Activated T-helper 17 cell treated with anti-CD3 and anti-CD28 coated beads, Interleukin-2, amount 50 U/mL, for 72 hours (primary cell): Measurements from ENCODE around the gene AVPI1. TPM values are rescaled to one million over a fixed set of nuclear protein-coding genes. Genes with fewer than 3 reads are reported as not detected.
"Not testable (repeated sequence)": the region's sequence is repeated elsewhere in the genome, so short reads cannot be mapped to it uniquely, and the experiment has no call there.

Experiments
- ATAC-seq: fragments of 150-1000 bp; cut with Tn5 transposase; replicated peaks from 2 replicates; pipeline ENCODE4 v1.10.0; 2021; ENCODE audit warnings: mild to moderate bottlenecking, moderate library complexity
- H3K27ac Mint-ChIP-seq: one replicate; pipeline ENCODE4 v1.8.0; 2022; ENCODE audit warnings: mixed read lengths
- H3K27me3 Mint-ChIP-seq: one replicate; pipeline ENCODE4 v1.8.0; 2022; ENCODE audit warnings: mixed read lengths
- H3K36me3 Mint-ChIP-seq: one replicate; pipeline ENCODE4 v1.8.0; 2022; ENCODE audit warnings: low read depth, mild to moderate bottlenecking, mixed read lengths
- H3K4me1 Mint-ChIP-seq: one replicate; pipeline ENCODE4 v1.8.0; 2022; ENCODE audit warnings: mixed read lengths
- H3K4me3 Mint-ChIP-seq: one replicate; pipeline ENCODE4 v1.8.0; 2022; ENCODE audit warnings: mild to moderate bottlenecking, mixed read lengths
- H3K9me3 Mint-ChIP-seq: one replicate; pipeline ENCODE4 v1.8.0; 2022; ENCODE audit warnings: mixed read lengths
- total RNA-seq, 2 donors: library from RNA; stranded (reverse); gene quantifications; one replicate each; pipeline ENCODE4 v1.2.3, GENCODE V29; 2022

The AVPI1 gene
- total RNA-seq, 2 donors from 2014 or later, result 1.5 to 1.9 TPM

DNA sequence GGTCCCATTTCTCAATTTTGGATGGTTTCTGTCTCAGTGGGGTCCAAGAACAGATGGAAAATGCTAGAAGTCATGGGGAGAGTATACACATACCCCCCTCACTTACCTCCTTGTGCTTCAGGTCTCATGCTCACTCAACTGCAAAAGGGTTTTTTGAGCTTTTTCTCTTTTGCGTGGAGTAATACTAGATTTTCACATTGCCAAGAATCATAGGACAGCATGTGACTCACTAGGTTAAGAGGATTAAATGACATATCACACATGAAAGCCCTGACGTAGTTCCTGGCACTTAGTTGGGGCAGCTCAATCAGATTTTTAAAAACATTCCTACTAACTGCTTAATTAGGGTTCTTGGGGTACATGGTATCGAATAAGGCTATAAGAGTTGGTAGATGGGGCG lies 42.1 kb downstream of the AVPI1 start:
- no peaks in the 10 kb centered on the region for H3K9me3 Mint-ChIP-seq

DNA sequence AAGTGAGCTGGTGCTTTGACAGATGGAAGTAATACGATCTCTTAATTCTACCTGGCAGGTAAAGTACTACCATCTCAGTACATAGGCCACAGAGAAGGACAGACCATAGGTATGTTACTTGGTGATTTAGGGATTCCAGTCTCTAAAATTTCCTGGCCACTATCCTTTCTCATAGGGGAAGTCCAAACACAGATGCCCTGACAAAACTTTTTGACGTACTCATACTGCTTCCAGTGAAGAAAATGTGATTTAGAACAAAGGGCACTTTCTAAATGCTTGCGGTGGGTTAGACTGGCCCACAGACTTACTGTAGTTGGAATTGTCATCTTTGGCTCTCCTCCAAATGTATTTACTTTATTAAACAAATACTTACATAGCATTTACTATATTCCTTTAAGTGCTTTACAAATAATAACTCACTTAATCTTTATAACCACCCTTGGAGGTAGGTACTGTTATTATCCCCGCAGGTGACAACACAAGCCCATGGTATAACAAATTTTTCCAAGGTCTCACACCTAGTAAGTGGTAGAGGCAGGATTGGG lies 43.5 kb downstream of the AVPI1 start:
- Mint-ChIP-seq H3K27me3 (no peaks in the 10 kb centered on the region), H3K4me3 (peak overlapping the region; percentile 93), H3K4me1 (peaks cover 15% of the 10 kb centered on the region), H3K27ac (peak overlapping the region; percentile 60), H3K9me3 (no peaks in the 10 kb centered on the region), H3K36me3 (peaks cover 21% of the 10 kb centered on the region)
- no peak for ATAC-seq

More for the DNA sequence above, 42.1 kb downstream of the AVPI1 start:
- no peak overlapping the region for H3K27ac Mint-ChIP-seq
- peaks cover 21% of the 10 kb centered on the region for H3K36me3 Mint-ChIP-seq
- peaks cover 18% of the 10 kb centered on the region for H3K4me1 Mint-ChIP-seq
- H3K4me3 Mint-ChIP-seq, result no peak overlapping the region
- ATAC-seq, result no peak
- no peaks in the 10 kb centered on the region for H3K27me3 Mint-ChIP-seq

DNA sequence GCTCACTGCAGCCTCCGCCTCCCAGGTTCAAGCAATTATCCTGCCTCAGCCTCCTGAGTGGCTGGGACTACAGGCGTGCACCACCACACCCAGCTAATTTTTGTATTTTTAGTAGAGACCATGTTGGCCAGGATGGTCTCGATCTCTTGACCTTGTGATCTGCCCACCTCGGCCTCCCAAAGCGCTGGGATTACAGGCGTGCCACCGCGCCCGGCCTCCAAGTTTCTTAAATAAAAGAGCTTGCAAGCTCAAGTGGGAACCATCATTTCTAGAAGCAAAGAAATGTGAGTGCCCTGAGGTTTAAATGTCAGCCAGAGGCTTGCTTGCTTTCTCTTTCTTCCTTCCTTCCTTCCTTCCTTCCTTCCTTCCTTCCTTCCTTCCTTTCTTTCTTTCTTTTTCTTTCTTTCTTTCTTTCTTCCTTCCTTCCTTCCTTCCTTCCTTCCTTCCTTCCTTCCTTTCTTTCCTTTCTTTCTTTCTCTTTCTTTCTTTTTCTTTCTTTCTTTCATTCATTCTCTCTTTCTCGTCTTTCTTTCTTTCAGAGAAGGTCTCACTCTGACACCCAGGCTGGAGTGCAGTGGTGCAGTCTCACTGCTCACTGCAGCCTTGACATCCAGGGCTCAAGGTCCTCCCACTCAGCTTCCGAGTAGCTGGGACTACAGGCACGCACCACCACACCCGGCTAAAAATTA lies 44.4 kb downstream of the AVPI1 start:
- H3K9me3 Mint-ChIP-seq, H3K27me3 Mint-ChIP-seq, ATAC-seq: not testable (repeated sequence)
- Mint-ChIP-seq H3K4me3 (peak overlapping the region; percentile 93), H3K4me1 (peaks cover 13% of the 10 kb centered on the region), H3K36me3 (peaks cover 21% of the 10 kb centered on the region), H3K27ac (peak overlapping the region; percentile 60)

DNA sequence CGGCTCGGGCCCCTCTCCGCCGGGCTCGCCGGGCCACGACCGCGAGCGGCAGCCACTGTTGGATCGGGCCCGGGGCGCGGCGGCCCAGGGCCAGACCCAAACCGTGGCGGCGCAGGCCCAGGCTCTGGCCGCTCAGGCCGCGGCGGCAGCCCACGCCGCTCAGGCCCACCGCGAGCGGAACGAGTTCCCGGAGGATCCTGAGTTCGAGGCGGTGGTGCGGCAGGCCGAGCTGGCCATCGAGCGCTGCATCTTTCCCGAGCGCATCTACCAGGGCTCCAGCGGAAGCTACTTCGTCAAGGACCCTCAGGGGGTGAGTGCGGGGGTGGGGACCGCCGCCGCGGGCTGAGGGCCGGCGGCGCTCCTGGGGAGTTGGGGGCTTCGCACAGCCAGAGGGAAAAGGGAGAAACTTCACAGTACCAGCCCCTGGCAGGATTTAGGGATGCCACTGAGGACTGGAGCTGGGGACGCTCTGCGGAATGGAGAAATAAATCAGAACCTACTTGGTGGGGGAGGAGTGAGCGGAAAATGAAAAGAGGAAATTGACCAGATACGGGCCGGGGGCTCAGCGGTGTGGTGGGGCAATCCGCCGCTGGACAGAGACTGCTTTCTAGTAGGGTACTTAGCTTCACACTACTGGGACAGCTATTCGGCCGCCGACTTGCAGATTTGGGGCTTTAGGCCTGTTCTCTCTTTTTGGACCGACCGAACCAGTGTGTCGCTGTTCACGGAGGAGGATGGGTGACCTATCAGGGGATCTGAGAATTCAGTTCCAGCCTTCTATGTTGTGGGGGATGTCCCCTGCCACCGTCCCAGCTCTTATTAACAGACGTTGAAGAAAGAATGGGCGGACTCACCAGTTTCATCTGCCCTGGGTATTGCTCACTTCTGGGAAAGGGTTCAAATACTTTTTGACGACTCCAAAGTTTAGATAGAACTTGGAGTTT lies 45.9 kb downstream of the AVPI1 start:
- H3K4me1 Mint-ChIP-seq, result peaks cover 13% of the 10 kb centered on the region
- no peaks in the 10 kb centered on the region for H3K27me3 Mint-ChIP-seq
- ATAC-seq, result peak; percentile 20
- peaks cover 20% of the 10 kb centered on the region for H3K36me3 Mint-ChIP-seq
- no peaks in the 10 kb centered on the region for H3K9me3 Mint-ChIP-seq
- H3K4me3 Mint-ChIP-seq, result peak overlapping the region; percentile 93
- peak overlapping the region; percentile 91 for H3K27ac Mint-ChIP-seq

DNA sequence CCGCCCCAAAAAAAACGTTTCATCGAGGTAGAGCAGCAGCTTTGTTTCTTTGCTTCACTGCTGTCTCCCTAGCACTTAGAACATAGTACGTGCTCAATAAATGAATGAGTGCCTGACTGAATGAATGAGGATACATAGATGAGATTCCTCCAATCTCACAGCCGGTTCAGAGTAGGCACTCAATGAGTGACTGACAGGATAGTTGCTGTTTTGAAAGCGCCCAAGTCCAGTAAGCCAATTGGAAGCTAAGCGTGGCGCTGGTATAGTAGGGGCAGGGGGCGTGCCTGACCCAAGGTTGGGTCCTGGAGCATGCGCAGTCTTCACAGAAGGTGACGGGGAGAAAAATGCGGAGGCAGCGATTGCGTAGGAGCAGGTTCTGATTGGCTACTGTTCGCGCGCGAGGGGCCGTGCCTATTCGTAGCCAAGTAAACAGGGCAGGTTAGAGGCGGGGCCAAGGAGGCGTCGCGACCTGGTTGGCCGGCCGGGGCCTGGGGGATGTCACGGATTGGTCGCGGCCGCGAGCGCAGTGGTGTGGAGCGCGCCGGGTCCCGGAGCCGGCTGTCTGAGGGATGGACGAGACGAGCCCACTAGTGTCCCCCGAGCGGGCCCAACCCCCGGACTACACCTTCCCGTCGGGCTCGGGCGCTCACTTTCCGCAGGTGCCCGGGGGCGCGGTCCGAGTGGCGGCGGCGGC lies 46.7 kb downstream of the AVPI1 start, which contains the start of gene PI4K2A:
PI4K2A (plus strand) TSS at position 498 of the 694 bp plus-strand sequence; CDS start at position 570, 72 bp downstream.
- Mint-ChIP-seq H3K9me3 (no peaks in the 10 kb centered on the region), H3K27me3 (no peaks in the 10 kb centered on the region)

DNA sequence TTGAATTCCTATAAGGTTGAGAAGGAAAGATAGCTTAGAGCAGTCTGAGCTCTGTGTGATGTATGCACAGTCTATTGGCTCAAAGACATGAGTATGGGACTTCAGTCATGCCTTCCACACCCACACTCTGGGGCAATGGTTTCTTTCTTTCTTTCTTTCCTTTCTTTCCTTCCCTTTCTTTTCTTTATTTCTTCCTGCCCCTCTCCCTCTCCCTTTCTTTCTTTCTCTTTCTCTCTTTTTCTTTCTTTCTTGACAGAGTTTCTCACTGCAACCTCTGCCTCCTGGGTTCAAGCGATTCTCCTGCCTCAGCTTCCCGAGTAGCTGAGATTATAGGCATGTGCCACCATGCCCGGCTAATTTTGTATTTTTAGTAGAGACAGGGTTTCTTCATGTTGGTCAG lies 48.0 kb downstream of the AVPI1 start:
- H3K27ac Mint-ChIP-seq, H3K4me3 Mint-ChIP-seq, ATAC-seq, H3K27me3 Mint-ChIP-seq, H3K9me3 Mint-ChIP-seq, H3K36me3 Mint-ChIP-seq: not testable (repeated sequence)
- peaks cover 13% of the 10 kb centered on the region for H3K4me1 Mint-ChIP-seq

More for the DNA sequence above, 46.7 kb downstream of the AVPI1 start, which contains the start of gene PI4K2A:
- peak; percentile 99 for ATAC-seq
- Mint-ChIP-seq H3K4me3 (peak within 1 kb of the TSS; percentile 93), H3K27ac (peak within 1 kb of the TSS; percentile 91), H3K36me3 (peaks cover 14% of the 10 kb centered on the region), H3K4me1 (peaks cover 13% of the 10 kb centered on the region)

DNA sequence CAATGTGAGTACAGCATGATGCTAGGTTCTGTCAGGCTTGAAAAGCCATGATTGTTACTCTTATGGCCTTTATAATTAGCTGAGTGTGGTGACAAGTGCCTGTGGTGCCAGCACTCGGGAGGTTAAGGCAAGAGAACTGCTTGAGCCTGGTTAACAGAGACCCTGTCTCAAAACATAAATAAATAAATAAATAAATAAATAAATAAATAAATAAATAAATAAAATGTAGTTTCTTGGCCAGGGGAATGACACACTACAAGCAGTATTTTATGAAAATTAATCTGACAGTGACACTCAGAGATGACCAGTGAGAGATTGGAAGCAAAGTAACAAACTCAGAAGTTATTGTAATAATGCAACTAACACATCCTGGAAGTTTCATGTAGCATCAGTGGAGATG lies 51.5 kb downstream of the AVPI1 start:
- no peak overlapping the region for H3K27ac Mint-ChIP-seq
- peaks cover 6% of the 10 kb centered on the region for H3K36me3 Mint-ChIP-seq
- ATAC-seq, result no peak
- peaks cover 14% of the 10 kb centered on the region for H3K4me1 Mint-ChIP-seq
- H3K9me3 Mint-ChIP-seq, result no peaks in the 10 kb centered on the region
- H3K27me3 Mint-ChIP-seq, result no peaks in the 10 kb centered on the region
- H3K4me3 Mint-ChIP-seq, result no peak overlapping the region

DNA sequence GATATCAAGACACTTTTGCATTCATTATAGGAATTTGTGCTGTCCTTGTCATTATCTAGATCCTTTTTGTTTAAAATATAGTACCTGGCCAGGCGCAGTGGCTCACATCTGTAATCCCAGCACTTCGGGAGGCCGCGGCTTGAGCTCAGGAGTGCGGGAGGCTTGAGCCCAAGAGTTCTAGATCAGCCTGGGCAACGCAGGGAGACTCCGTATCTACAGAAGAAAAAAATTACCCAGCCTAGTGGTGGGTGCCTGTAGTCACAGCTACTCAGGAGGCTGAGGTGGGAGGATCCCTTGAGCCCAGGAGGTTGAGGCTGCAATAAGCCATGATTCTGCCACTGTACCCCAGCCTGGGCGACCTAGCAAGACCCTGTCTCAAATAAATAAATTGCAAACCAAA lies 53.1 kb downstream of the AVPI1 start:
- ATAC-seq, result peak; percentile 29
- Mint-ChIP-seq H3K36me3 (peaks cover 6% of the 10 kb centered on the region), H3K27ac (peak overlapping the region; percentile 90), H3K4me3 (peak overlapping the region; percentile 93), H3K4me1 (peaks cover 9% of the 10 kb centered on the region), H3K9me3 (no peaks in the 10 kb centered on the region), H3K27me3 (no peaks in the 10 kb centered on the region)

DNA sequence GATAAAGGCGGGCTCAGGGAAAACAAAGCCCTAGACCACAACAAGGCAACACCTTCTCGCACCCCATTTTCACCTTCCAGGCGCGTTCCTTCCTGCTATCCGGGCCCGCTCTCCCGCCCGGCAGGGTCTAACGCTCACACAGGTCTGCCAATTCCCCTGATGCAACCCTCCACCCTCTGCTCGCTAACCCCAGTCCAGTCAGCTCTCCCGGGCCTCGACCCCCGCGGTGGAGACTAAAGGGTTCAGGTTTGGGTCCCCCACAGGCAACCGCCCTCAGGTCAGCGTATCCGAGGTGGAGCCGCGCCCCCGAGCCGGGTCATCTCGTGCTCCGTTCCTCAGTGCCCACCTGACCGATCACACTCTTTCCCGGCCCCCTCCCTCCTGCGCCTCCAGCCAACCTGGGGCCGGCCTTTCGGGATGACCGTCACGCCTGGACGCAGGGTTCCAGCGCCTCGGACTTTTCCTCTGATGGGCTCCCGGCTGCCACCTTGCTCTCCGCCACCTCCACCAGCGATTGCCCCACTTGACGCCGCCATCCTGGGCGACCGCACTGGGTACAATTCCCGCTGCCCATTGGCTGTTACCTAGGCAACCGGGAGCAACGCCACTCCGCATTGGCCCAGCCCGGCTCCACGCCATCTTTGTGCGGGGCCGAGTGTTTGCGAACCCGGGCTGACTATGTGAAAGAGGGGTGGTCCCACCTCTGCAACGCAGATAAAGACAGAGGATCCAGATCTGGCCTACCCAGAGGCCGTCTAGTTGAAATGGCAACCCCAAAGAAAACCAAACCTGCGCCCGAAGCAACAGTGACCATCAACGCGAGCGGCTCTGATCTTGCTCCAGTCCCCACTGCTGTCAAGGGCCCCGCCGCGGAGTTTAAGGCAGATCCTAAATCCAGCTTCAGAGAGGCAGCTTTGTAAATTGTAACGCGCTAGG lies 53.8 kb downstream of the AVPI1 start, which contains the start of gene MORN4:
MORN4 (minus strand) TSS at position 552 of the 936 bp plus-strand sequence. CDS start 13,847 bp downstream, outside the sequence.
- Mint-ChIP-seq H3K27ac (peak within 1 kb of the TSS; percentile 90), H3K4me1 (peaks cover 9% of the 10 kb centered on the region)

DNA sequence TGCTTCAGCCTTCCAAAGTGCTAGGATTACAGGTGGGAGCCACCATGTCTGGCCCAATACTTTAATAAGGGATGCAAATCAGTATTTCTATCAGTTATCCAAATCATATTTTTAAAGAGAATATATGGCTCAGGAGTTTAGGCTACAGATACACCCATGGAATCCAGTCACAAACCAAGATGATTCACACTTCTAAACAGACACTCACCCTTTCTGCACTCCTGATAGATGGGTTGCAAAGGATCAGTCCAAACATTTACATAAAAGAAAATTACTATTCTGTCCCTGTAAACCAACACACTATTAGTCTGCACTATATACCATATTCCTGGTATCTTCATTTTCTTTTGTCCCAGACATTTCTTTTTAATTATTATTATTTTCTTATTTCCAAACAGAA lies 55.9 kb downstream of the AVPI1 start:
- no peak for ATAC-seq
- no peak overlapping the region for H3K4me3 Mint-ChIP-seq
- no peak overlapping the region for H3K27ac Mint-ChIP-seq
- no peaks in the 10 kb centered on the region for H3K27me3 Mint-ChIP-seq
- no peaks in the 10 kb centered on the region for H3K9me3 Mint-ChIP-seq
- H3K4me1 Mint-ChIP-seq, result peaks cover 9% of the 10 kb centered on the region
- H3K36me3 Mint-ChIP-seq, result peaks cover 6% of the 10 kb centered on the region

More for the DNA sequence above, 53.8 kb downstream of the AVPI1 start, which contains the start of gene MORN4:
- peaks cover 6% of the 10 kb centered on the region for H3K36me3 Mint-ChIP-seq
- H3K27me3 Mint-ChIP-seq, result no peaks in the 10 kb centered on the region
- peak; percentile 100 for ATAC-seq
- peak within 1 kb of the TSS; percentile 93 for H3K4me3 Mint-ChIP-seq
- H3K9me3 Mint-ChIP-seq, result no peaks in the 10 kb centered on the region

DNA sequence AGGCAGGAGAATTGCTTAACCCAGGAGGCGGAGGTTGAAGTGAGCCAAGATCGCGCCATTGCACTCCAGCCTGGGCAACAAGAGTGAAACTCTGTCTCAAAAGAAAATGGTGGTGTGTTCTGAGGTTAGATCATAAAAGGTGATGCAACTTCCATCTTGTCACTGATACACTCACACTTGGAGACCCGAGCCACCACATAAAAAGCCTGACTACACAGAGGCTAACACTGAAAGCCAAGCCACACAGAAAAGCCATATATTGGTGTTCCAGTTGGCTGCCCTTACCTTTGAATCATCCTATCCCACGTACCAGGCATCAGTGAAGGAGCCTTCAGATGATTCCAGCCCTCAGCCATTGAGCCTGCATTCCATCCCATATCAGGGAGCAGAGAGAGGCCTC lies 57.8 kb downstream of the AVPI1 start:
- Mint-ChIP-seq H3K27ac (no peak overlapping the region), H3K9me3 (no peaks in the 10 kb centered on the region), H3K4me1 (peaks cover 9% of the 10 kb centered on the region), H3K36me3 (peaks cover 6% of the 10 kb centered on the region), H3K4me3 (no peak overlapping the region), H3K27me3 (no peaks in the 10 kb centered on the region)
- no peak for ATAC-seq

DNA sequence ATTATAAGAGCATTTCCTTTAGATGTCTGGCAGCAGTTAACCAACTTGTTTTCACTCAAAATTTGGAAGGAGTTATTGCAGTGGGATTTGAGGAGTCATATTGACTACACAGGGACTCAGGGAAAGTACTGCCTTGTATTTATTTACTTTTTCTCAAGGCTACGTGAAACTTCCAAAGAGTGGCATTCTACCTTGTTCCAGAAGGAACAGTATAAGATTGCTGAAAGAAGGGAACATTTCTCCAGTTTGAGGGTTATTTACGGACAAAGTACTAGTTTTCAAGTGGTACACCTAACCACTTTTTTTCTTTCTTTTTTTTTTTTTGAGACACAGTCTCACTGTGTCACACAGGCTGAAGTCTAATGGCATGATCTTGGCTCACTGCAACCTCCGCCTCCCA lies 58.8 kb downstream of the AVPI1 start:
- Mint-ChIP-seq H3K4me1 (peaks cover 3% of the 10 kb centered on the region), H3K36me3 (peaks cover 2% of the 10 kb centered on the region), H3K9me3 (no peaks in the 10 kb centered on the region), H3K4me3 (no peak overlapping the region), H3K27ac (no peak overlapping the region), H3K27me3 (no peaks in the 10 kb centered on the region)
- ATAC-seq, result no peak

DNA sequence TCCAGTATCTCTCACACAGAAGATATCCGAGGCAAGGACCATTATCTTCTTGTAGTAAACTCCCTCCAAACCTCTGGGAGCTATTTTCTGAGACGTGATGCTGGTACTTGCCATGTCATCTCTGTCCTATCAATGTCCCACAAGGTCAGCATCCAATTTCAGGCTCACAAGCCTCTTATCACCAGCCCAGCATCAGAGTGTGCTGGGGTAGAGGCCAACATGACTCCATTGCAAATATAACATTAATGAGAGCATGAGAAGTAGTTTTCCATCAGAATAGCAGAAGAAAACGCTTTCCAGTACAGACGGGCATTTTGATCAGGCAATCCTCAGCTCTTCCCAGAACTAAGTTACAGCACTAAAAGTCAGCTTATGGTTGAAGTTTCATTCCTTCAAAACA lies 59.3 kb downstream of the AVPI1 start:
- H3K4me1 Mint-ChIP-seq, result no peaks in the 10 kb centered on the region
- ATAC-seq, result no peak

More for the DNA sequence above, 59.3 kb downstream of the AVPI1 start:
- Mint-ChIP-seq H3K27me3 (no peaks in the 10 kb centered on the region), H3K27ac (no peak overlapping the region), H3K4me3 (no peak overlapping the region), H3K36me3 (no peaks in the 10 kb centered on the region), H3K9me3 (no peaks in the 10 kb centered on the region)
